Stimulated activated CD8-positive, alpha-beta memory T cell treated with anti-CD3 and anti-CD28 coated beads, Interleukin-12 subunit alpha, Interleukin-12 subunit beta, amount 100 ng/mL, for 24 hours (primary cell): ENCODE data around the gene CASKIN2.
"Not testable (repeated sequence)": the region's sequence is repeated elsewhere in the genome, so short reads cannot be mapped to it uniquely, and the experiment has no call there.

Source experiments
- DNase-seq: peaks from one replicate; pipeline ENCODE4 v3.0.0-alpha.2; 2020; ENCODE audit errors: extremely low read depth

The CASKIN2 gene

GRCh38 chr17:75523647-75524046 lies 8.3 kb upstream of the CASKIN2 start:
- DNase-seq: no peak

- DNase-seq: no peak
These were observed 6.8 kb upstream of the CASKIN2 start for GRCh38 chr17:75521951-75522727.

GRCh38 chr17:75521290-75521689 lies 6.0 kb upstream of the CASKIN2 start:
- DNase-seq: no peak

GRCh38 chr17:75520413-75520812 lies 5.1 kb upstream of the CASKIN2 start:
- DNase-seq: not testable (repeated sequence)

GRCh38 chr17:75518983-75519537 lies 3.7 kb upstream of the CASKIN2 start:
- DNase-seq: no peak

GRCh38 chr17:75518201-75518600 lies 2.9 kb upstream of the CASKIN2 start:
- DNase-seq: no peak

- DNase-seq: no peak
These were observed 2.0 kb upstream of the CASKIN2 start for GRCh38 chr17:75517297-75517865.

- DNase-seq: no peak
These were observed 1.4 kb upstream of the CASKIN2 start for GRCh38 chr17:75516619-75517296.

- DNase-seq: peak; percentile 89
These were observed 900 bp upstream of the CASKIN2 start, which contains the start of gene TSEN54 for GRCh38 chr17:75516255-75516618. TSEN54 (plus strand) TSS chr17:75516528; CDS start chr17:75516561, 33 bp downstream.

- no peak for DNase-seq
These were observed 330 bp downstream of the CASKIN2 start for GRCh38 chr17:75514919-75515495.

GRCh38 chr17:75514299-75514918 lies 928 bp downstream of the CASKIN2 start:
- no peak for DNase-seq

- DNase-seq: no peak
These were observed 1.7 kb downstream of the CASKIN2 start for GRCh38 chr17:75513641-75514000.

- DNase-seq: no peak
These were observed 2.3 kb downstream of the CASKIN2 start for GRCh38 chr17:75512926-75513640.

GRCh38 chr17:75511610-75512575 lies 3.4 kb downstream of the CASKIN2 start:
- no peak for DNase-seq

GRCh38 chr17:75511270-75511609 lies 4.1 kb downstream of the CASKIN2 start:
- DNase-seq: no peak

GRCh38 chr17:75509528-75510258 lies 5.6 kb downstream of the CASKIN2 start:
- no peak for DNase-seq

- no peak for DNase-seq
These were observed 6.4 kb downstream of the CASKIN2 start for GRCh38 chr17:75508931-75509361.

GRCh38 chr17:75507733-75508719 lies 7.3 kb downstream of the CASKIN2 start:
- DNase-seq: no peak
